HEK293T (cell line): ENCODE results near the gene FGF22.

Source experiments
- ARNT ChIP-seq: fragments of 450-650 bp; IDR thresholded peaks from 2 replicates; pipeline ENCODE4 v1.6.1; 2017; ENCODE audit warnings: mild to moderate bottlenecking
- BHLHE40 ChIP-seq: fragments of 450-650 bp; IDR thresholded peaks from 2 replicates; pipeline ENCODE4 v1.6.1; 2016; ENCODE audit warnings: mild to moderate bottlenecking, moderate library complexity, borderline replicate concordance
- ELF4 ChIP-seq: fragments of 450-650 bp; IDR thresholded peaks from 2 replicates; pipeline ENCODE4 v1.6.1; 2017; ENCODE audit warnings: antibody characterized with exemption
- FOXA1 ChIP-seq: fragments of 450-650 bp; IDR thresholded peaks from 2 replicates; pipeline ENCODE4 v1.6.1; 2016; ENCODE audit warnings: mild to moderate bottlenecking
- FOXK2 ChIP-seq: fragments of 450-650 bp; IDR thresholded peaks from 2 replicates; pipeline ENCODE4 v1.6.1; 2016; ENCODE audit warnings: mild to moderate bottlenecking
- FOXM1 ChIP-seq: fragments of 450-650 bp; IDR thresholded peaks from 2 replicates; pipeline ENCODE4 v1.6.1; 2017; ENCODE audit warnings: mild to moderate bottlenecking, borderline replicate concordance
- L3MBTL2 ChIP-seq: fragments of 450-650 bp; conservative IDR thresholded peaks from 2 replicates; pipeline ENCODE4 v1.6.1; 2016; ENCODE audit warnings: mild to moderate bottlenecking
- LEF1 ChIP-seq: fragments of 450-650 bp; IDR thresholded peaks from 2 replicates; pipeline ENCODE4 v1.6.1; 2017; ENCODE audit warnings: mild to moderate bottlenecking, borderline replicate concordance
- NFRKB ChIP-seq: fragments of 450-650 bp; IDR thresholded peaks from 2 replicates; pipeline ENCODE4 v1.6.1; 2016; ENCODE audit warnings: mild to moderate bottlenecking, moderate library complexity
- PKNOX1 ChIP-seq: fragments of 450-650 bp; IDR thresholded peaks from 2 replicates; pipeline ENCODE4 v1.6.1; 2016
- SP1 ChIP-seq: fragments of 450-650 bp; IDR thresholded peaks from 2 replicates; pipeline ENCODE4 v1.6.1; 2017
- SUZ12 ChIP-seq: fragments of 450-650 bp; IDR thresholded peaks from 2 replicates; pipeline ENCODE4 v1.6.1; 2016; ENCODE audit warnings: mild to moderate bottlenecking
- TARDBP ChIP-seq: fragments of 450-650 bp; IDR thresholded peaks from 2 replicates; pipeline ENCODE4 v1.6.1; 2016
- ZNF384 ChIP-seq: fragments of 450-650 bp; IDR thresholded peaks from 2 replicates; pipeline ENCODE4 v1.6.1; 2016

- no peak for TF ChIP-seq LEF1
- TF ChIP-seq TARDBP, result no peak
- TF ChIP-seq FOXK2, result no peak
- TF ChIP-seq SUZ12, result no peak
- TF ChIP-seq SP1, result no peak
- no peak for TF ChIP-seq FOXM1
- TF ChIP-seq PKNOX1, result no peak
- no peak for TF ChIP-seq FOXA1
- no peak for TF ChIP-seq ARNT
- TF ChIP-seq L3MBTL2, result no peak
- TF ChIP-seq ZNF384, result no peak
- no peak for TF ChIP-seq BHLHE40
- TF ChIP-seq ELF4, result no peak
- no peak for TF ChIP-seq NFRKB
These were observed 21.9 kb downstream of the FGF22 start for GRCh38 chr19:661427-662196.
